Neural cell (in vitro differentiated cells): ENCODE data around the gene DNAJB4. TPM values are rescaled to one million over a fixed set of nuclear protein-coding genes. Genes with fewer than 3 reads are reported as not detected.
"Not testable (repeated sequence)": the region's sequence is repeated elsewhere in the genome, so short reads cannot be mapped to it uniquely, and the experiment has no call there.

Experiments used
- H2AFZ ChIP-seq: fragments of 200-600, 300-800 bp; sonication (generic), shearing (Covaris generic); 2 replicates; pipeline ENCODE4 v1.6.0; 2014; ENCODE audit warnings: low read depth, mild to moderate bottlenecking, antibody characterized with exemption, low read length, moderate library complexity
- H3F3A ChIP-seq: fragments of 200-600 bp; shearing (Covaris generic); 2 replicates; pipeline ENCODE4 v1.6.1; 2016; ENCODE audit warnings: mild to moderate bottlenecking, moderate library complexity, mixed read lengths, antibody characterized with exemption, low read length; ENCODE audit not compliant: insufficient read depth, poor library complexity, severe bottlenecking
- H3K27ac ChIP-seq: fragments of 200-600, 300-800 bp; sonication (generic), shearing (Covaris generic); 2 replicates; pipeline ENCODE4 v1.5.1; 2014; ENCODE audit warnings: mild to moderate bottlenecking, low read length, moderate library complexity
- H3K27me3 ChIP-seq: fragments of 300-800, 200-600 bp; sonication (generic), shearing (Covaris generic); 2 replicates; pipeline ENCODE4 v1.6.0; 2014; ENCODE audit warnings: mild to moderate bottlenecking, low read depth, low read length, moderate library complexity; ENCODE audit not compliant: insufficient read depth
- H3K36me3 ChIP-seq: fragments of 300-800, 200-600 bp; sonication (generic), shearing (Covaris generic); 2 replicates; pipeline ENCODE4 v1.5.1; 2014; ENCODE audit warnings: mild to moderate bottlenecking, antibody characterized with exemption, low read length, moderate library complexity; ENCODE audit not compliant: insufficient read depth
- H3K4me2 ChIP-seq: fragments of 300-800, 200-600 bp; sonication (generic), shearing (Covaris generic); 2 replicates; pipeline ENCODE4 v1.6.0; 2014; ENCODE audit warnings: mild to moderate bottlenecking, low read length
- H3K4me3 ChIP-seq: fragments of 300-800, 200-600 bp; sonication (generic), shearing (Covaris generic); 2 replicates; pipeline ENCODE4 v1.5.1; 2014; ENCODE audit warnings: mild to moderate bottlenecking, low read length, moderate library complexity
- H3K79me2 ChIP-seq: fragments of 200-600 bp; shearing (Covaris generic); replicated peaks from 2 replicates; pipeline ENCODE4 v1.6.0; 2014; ENCODE audit warnings: mild to moderate bottlenecking, low read length, moderate library complexity; ENCODE audit not compliant: insufficient read depth
- H3K9ac ChIP-seq: fragments of 300-800, 200-600 bp; sonication (generic), shearing (Covaris generic); 2 replicates; pipeline ENCODE4 v1.6.1; 2016; ENCODE audit warnings: mild to moderate bottlenecking, low read length, mixed read lengths
- H3K9me2 ChIP-seq: fragments of 200-600 bp; shearing (Covaris generic); 2 replicates; pipeline ENCODE4 v1.6.1; 2016; ENCODE audit warnings: mild to moderate bottlenecking, low read length, mixed read lengths; ENCODE audit not compliant: insufficient read depth
- H3K9me3 ChIP-seq: fragments of 200-600, 300-800 bp; sonication (generic), shearing (Covaris generic); 2 replicates; pipeline ENCODE4 v1.6.1; 2016; ENCODE audit warnings: mild to moderate bottlenecking, mixed run types, low read length, moderate library complexity, mixed read lengths
- H4K20me1 ChIP-seq: fragments of 200-600 bp; shearing (Covaris generic); 2 replicates; pipeline ENCODE4 v1.6.1; 2016; ENCODE audit warnings: mild to moderate bottlenecking, mixed run types; ENCODE audit not compliant: insufficient read depth
- EP300 ChIP-seq: fragments of 450-650 bp; conservative IDR thresholded peaks from 2 replicates; pipeline ENCODE4 v1.6.1; 2014; ENCODE audit warnings: antibody characterized with exemption, mild to moderate bottlenecking, moderate library complexity; ENCODE audit not compliant: poor library complexity, severe bottlenecking
- MXI1 ChIP-seq: fragments of 450-650 bp; conservative IDR thresholded peaks from 2 replicates; pipeline ENCODE4 v1.6.1; 2014; ENCODE audit warnings: antibody characterized with exemption, mild to moderate bottlenecking; ENCODE audit not compliant: poor library complexity, severe bottlenecking
- POLR2AphosphoS5 ChIP-seq: IDR thresholded peaks from 2 replicates; pipeline ENCODE4 v1.6.1; 2012
- RAD21 ChIP-seq: fragments of 450-650 bp; conservative IDR thresholded peaks from 2 replicates; pipeline ENCODE4 v1.6.1; 2014; ENCODE audit warnings: antibody characterized with exemption, mild to moderate bottlenecking, moderate library complexity
- SMC3 ChIP-seq: fragments of 450-650 bp; conservative IDR thresholded peaks from 2 replicates; pipeline ENCODE4 v1.6.1; 2014; ENCODE audit warnings: antibody characterized with exemption, mild to moderate bottlenecking, moderate library complexity; ENCODE audit not compliant: poor library complexity
- TAF1 ChIP-seq: IDR thresholded peaks from 2 replicates; pipeline ENCODE4 v1.6.1; 2012; ENCODE audit warnings: low read depth
- polyA plus RNA-seq: library from polyadenylated mRNA; depleted of rRNA; stranded (reverse); fragments of >200 nt; gene quantifications from 2 replicates; pipeline ENCODE4 v1.2.3, GENCODE V29; 2014
- small RNA-seq, 3 experiments: library from RNA; depleted of rRNA; stranded (forward); fragments of <200 nt; gene quantifications; one replicate each; pipeline ENCODE3, GENCODE V24; 2012
- TF ChIP-seq, protein P1 (sequence below): IDR thresholded peaks from 2 replicates; pipeline ENCODE4 v1.6.1; 2012; ENCODE audit warnings: borderline replicate concordance
- TF ChIP-seq, protein P2 (sequence below): fragments of 450-650 bp; IDR thresholded peaks from 2 replicates; pipeline ENCODE4 v1.5.1; 2014; ENCODE audit warnings: antibody characterized with exemption, mild to moderate bottlenecking, moderate library complexity; ENCODE audit not compliant: poor library complexity, severe bottlenecking

Gene DNAJB4
- polyA plus RNA-seq, 1 donor from 2014 or later, result 42.2 TPM

DNA sequence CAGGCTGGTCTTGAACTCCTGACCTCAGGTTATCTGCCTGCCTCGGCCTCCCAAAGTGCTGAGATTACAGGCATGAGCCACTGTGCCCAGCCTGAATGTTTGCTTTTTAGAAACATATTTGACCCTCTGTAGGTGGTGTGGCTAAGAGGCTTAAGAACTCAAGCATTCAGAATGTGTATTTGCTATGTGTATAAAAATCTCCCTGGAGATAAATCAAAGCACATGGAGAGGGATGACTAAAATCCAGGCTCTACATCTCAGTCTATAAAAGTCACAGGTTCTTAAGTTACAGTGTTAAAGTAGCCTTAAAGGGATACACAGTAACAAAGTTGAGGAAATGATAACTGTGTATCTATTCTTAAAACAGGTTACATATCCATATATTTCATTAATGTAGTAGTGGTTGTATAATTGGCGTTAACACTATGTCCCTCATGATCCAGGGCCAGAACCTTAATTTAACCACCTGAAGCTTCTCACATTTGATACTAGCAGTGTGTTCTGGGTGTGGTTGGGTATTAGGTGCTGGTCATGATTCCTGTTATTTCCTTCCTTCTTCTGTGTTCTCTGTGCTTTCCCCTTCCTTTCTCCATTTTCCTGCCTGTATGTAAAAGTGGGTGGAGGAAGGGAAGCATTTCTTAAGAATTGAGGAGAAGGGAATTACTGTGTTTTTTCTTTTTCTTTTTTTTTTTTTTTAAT is 57.2 kb downstream of the DNAJB4 start:
- Histone ChIP-seq H3K9me3 (no peaks in the 10 kb centered on the region), H4K20me1 (no peaks in the 10 kb centered on the region), H3K36me3 (no peaks in the 10 kb centered on the region), H2AFZ (no peak overlapping the region), H3K27me3 (no peaks in the 10 kb centered on the region), H3F3A (no peaks in the 10 kb centered on the region), H3K4me3 (no peak overlapping the region), H3K4me2 (no peak overlapping the region), H3K9me2 (no peaks in the 10 kb centered on the region), H3K27ac (no peak overlapping the region), H3K9ac (no peak overlapping the region), H3K79me2 (no peaks in the 10 kb centered on the region)
- TF ChIP-seq TAF1, result no peak
- no peak for TF ChIP-seq SMC3
- no peak for TF ChIP-seq RAD21
- no peak for TF ChIP-seq EP300
- TF ChIP-seq, protein P1, sequence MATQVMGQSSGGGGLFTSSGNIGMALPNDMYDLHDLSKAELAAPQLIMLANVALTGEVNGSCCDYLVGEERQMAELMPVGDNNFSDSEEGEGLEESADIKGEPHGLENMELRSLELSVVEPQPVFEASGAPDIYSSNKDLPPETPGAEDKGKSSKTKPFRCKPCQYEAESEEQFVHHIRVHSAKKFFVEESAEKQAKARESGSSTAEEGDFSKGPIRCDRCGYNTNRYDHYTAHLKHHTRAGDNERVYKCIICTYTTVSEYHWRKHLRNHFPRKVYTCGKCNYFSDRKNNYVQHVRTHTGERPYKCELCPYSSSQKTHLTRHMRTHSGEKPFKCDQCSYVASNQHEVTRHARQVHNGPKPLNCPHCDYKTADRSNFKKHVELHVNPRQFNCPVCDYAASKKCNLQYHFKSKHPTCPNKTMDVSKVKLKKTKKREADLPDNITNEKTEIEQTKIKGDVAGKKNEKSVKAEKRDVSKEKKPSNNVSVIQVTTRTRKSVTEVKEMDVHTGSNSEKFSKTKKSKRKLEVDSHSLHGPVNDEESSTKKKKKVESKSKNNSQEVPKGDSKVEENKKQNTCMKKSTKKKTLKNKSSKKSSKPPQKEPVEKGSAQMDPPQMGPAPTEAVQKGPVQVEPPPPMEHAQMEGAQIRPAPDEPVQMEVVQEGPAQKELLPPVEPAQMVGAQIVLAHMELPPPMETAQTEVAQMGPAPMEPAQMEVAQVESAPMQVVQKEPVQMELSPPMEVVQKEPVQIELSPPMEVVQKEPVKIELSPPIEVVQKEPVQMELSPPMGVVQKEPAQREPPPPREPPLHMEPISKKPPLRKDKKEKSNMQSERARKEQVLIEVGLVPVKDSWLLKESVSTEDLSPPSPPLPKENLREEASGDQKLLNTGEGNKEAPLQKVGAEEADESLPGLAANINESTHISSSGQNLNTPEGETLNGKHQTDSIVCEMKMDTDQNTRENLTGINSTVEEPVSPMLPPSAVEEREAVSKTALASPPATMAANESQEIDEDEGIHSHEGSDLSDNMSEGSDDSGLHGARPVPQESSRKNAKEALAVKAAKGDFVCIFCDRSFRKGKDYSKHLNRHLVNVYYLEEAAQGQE, result no peak
- TF ChIP-seq MXI1, result no peak
- TF ChIP-seq POLR2AphosphoS5, result no peak
- TF ChIP-seq, protein P2, sequence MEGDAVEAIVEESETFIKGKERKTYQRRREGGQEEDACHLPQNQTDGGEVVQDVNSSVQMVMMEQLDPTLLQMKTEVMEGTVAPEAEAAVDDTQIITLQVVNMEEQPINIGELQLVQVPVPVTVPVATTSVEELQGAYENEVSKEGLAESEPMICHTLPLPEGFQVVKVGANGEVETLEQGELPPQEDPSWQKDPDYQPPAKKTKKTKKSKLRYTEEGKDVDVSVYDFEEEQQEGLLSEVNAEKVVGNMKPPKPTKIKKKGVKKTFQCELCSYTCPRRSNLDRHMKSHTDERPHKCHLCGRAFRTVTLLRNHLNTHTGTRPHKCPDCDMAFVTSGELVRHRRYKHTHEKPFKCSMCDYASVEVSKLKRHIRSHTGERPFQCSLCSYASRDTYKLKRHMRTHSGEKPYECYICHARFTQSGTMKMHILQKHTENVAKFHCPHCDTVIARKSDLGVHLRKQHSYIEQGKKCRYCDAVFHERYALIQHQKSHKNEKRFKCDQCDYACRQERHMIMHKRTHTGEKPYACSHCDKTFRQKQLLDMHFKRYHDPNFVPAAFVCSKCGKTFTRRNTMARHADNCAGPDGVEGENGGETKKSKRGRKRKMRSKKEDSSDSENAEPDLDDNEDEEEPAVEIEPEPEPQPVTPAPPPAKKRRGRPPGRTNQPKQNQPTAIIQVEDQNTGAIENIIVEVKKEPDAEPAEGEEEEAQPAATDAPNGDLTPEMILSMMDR, result no peak

DNA sequence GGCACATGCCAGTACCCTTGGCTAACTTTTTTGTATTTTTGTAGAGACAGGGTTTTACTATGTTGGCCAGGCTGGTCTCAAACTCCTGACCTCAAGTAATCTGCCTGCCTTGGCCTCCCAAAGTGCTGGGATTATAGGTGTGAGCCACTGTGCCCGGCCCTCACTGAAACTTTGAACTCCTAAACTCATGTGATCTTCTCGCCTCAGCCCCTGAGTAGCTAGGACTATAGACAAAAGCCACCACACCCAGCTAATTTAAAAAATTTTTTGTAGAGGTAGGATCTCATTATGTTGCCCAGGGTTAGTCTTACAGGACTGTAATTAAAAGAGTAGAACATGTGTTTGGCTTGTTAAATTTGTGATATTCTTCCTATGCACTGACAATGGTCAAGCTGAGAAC is 60.1 kb downstream of the DNAJB4 start:
- not testable (repeated sequence) for H3K27ac ChIP-seq, H3K4me3 ChIP-seq, H4K20me1 ChIP-seq, H3K9me3 ChIP-seq, H3K9ac ChIP-seq, H3F3A ChIP-seq, H2AFZ ChIP-seq, H3K79me2 ChIP-seq, H3K4me2 ChIP-seq, H3K9me2 ChIP-seq, H3K27me3 ChIP-seq, H3K36me3 ChIP-seq

Small RNAs within 50 kb of the gene (small RNA-seq; reads per million reads assigned to genes)
- 0 reads per million in 3 experiments for gene AC103591.3

Other genes starting within 250 kb of the DNAJB4 start
- gene USP33, start 245.1 kb upstream of the DNAJB4 start, polyA plus RNA-seq, result 247 and 267 TPM in 2 replicates
- gene MIGA1, start 225.3 kb upstream of the DNAJB4 start, polyA plus RNA-seq, result 10.8 and 10.9 TPM in 2 replicates
- 0.08 and 0.43 TPM in 2 replicates for gene NEXN, start 116.3 kb upstream of the DNAJB4 start, polyA plus RNA-seq
- 569 and 630 TPM in 2 replicates for gene FUBP1, start 25.9 kb upstream of the DNAJB4 start, polyA plus RNA-seq
- 0.72 and 1.3 TPM in 2 replicates for gene GIPC2, start 41.0 kb downstream of the DNAJB4 start, polyA plus RNA-seq